GM19372 (cell line): ENCODE results near the gene MAK.
"Not testable (repeated sequence)": the region's sequence is repeated elsewhere in the genome, so short reads cannot be mapped to it uniquely, and the experiment has no call there.

Source experiments
- ATAC-seq: cut with Tn5 transposase; IDR thresholded peaks from one replicate; pipeline ENCODE4 v1.9.1; 2021; ENCODE audit warnings: mild to moderate bottlenecking, low read depth, moderate library complexity; ENCODE audit not compliant: unreplicated experiment

Gene MAK

GRCh38 chr6:10793035-10793434 is 45.3 kb downstream of the MAK start:
- no peak for ATAC-seq

GRCh38 chr6:10792101-10792500 is 46.2 kb downstream of the MAK start:
- no peak for ATAC-seq

- no peak for ATAC-seq
Measured at GRCh38 chr6:10791673-10792072, 46.7 kb downstream of the MAK start.

- ATAC-seq = no peak
Measured at GRCh38 chr6:10779076-10779475, 59.3 kb downstream of the MAK start.

GRCh38 chr6:10778230-10778629 is 60.1 kb downstream of the MAK start:
- ATAC-seq = no peak

- no peak for ATAC-seq
Measured at GRCh38 chr6:10771371-10771894, 66.9 kb downstream of the MAK start.

GRCh38 chr6:10769419-10769818 is 68.9 kb downstream of the MAK start:
- ATAC-seq = no peak

- ATAC-seq = no peak
Measured at GRCh38 chr6:10763006-10763405, 75.3 kb downstream of the MAK start.

GRCh38 chr6:10759884-10760329 is 78.4 kb downstream of the MAK start:
- ATAC-seq = no peak

- peak; percentile 69 for ATAC-seq
Measured at GRCh38 chr6:10759312-10759839, 79.0 kb downstream of the MAK start.

GRCh38 chr6:10756085-10756484 is 82.3 kb downstream of the MAK start:
- ATAC-seq = no peak

- ATAC-seq = not testable (repeated sequence)
Measured at GRCh38 chr6:10751757-10752156, 86.6 kb downstream of the MAK start.

- not testable (repeated sequence) for ATAC-seq
Measured at GRCh38 chr6:10750568-10750967, 87.8 kb downstream of the MAK start.

GRCh38 chr6:10749734-10750133 is 88.6 kb downstream of the MAK start:
- no peak for ATAC-seq

GRCh38 chr6:10747251-10747972 is 90.9 kb downstream of the MAK start, which contains the start of gene TMEM14B:
Gene TMEM14B (plus strand): TSS chr6:10747805. CDS start chr6:10749246, 1,441 bp downstream.
- ATAC-seq = peak; percentile 95

GRCh38 chr6:10746915-10747250 is 91.5 kb downstream of the MAK start:
- no peak for ATAC-seq

- ATAC-seq = no peak
Measured at GRCh38 chr6:10745116-10745515, 93.2 kb downstream of the MAK start.

- no peak for ATAC-seq
Measured at GRCh38 chr6:10743515-10743914, 94.8 kb downstream of the MAK start.

GRCh38 chr6:10742251-10742650 is 96.1 kb downstream of the MAK start:
- ATAC-seq = no peak

GRCh38 chr6:10741643-10742042 is 96.7 kb downstream of the MAK start:
- not testable (repeated sequence) for ATAC-seq

GRCh38 chr6:10740061-10740460 is 98.3 kb downstream of the MAK start:
- no peak for ATAC-seq

- ATAC-seq = no peak
Measured at GRCh38 chr6:10736731-10737130, 101.6 kb downstream of the MAK start.
